HG03280 (cell line): ENCODE results near the gene PRPF31.
"Not testable (repeated sequence)": the region's sequence is repeated elsewhere in the genome, so short reads cannot be mapped to it uniquely, and the experiment has no call there.

Source experiments
- ATAC-seq: cut with Tn5 transposase; IDR thresholded peaks from one replicate; pipeline ENCODE4 v1.9.1; 2021; ENCODE audit warnings: mild to moderate bottlenecking, moderate library complexity; ENCODE audit not compliant: unreplicated experiment

Gene PRPF31, protein sequence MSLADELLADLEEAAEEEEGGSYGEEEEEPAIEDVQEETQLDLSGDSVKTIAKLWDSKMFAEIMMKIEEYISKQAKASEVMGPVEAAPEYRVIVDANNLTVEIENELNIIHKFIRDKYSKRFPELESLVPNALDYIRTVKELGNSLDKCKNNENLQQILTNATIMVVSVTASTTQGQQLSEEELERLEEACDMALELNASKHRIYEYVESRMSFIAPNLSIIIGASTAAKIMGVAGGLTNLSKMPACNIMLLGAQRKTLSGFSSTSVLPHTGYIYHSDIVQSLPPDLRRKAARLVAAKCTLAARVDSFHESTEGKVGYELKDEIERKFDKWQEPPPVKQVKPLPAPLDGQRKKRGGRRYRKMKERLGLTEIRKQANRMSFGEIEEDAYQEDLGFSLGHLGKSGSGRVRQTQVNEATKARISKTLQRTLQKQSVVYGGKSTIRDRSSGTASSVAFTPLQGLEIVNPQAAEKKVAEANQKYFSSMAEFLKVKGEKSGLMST

DNA sequence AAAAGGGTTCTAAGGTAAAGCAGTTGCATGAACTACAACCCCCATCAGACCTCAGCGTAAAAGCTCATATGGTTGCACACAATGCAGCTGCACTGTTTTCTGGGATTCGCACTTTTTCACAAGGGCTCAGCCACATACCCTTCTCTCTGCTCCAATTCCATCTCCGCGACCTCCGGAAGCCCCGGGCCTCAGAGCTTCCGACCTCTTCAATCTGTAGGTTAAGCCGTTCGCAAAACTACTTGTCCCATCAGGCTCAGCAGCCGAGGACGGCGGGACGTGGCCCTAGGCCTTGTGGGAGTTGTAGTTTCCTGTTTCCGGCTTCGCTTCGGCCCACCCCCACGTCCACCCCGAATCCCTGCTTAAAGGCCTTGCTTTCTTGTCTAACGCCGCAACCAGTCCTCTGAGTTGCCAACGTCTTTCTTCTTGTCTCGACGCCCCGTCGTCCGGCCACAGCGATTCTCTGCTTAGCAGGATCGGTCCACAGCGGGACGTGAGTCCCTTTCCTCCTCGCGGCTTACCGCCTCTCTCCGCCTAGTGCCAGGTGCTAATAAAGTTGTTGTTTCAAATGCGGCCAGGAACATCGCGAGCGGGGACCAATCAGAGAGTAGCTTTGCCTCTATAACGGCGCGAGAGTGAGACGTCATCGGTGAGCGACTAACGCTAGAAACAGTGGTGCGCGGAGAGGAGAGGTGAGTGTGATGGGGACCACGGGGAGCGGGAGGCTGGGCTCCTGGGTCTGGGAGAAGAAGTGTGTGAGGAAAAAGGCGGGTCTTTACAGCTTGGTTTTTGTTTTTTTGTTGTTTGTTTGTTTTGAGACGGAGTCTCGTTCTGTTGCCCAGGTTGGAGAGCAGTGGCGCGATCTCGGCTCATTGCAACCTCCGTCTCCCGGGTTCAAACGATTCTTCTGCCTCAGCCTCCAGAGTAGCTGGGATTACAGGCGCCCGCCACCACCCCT, at the start of gene PRPF31, which contains the start of gene TFPT:
Gene PRPF31 (plus strand): TSS at position 646 of the 955 bp plus-strand sequence. CDS start 2,525 bp downstream, outside the sequence.
Gene TFPT (minus strand): TSS at position 549 of the 955 bp plus-strand sequence. CDS start 388 bp downstream, at position 161.
- ATAC-seq, result peak; percentile 88

DNA sequence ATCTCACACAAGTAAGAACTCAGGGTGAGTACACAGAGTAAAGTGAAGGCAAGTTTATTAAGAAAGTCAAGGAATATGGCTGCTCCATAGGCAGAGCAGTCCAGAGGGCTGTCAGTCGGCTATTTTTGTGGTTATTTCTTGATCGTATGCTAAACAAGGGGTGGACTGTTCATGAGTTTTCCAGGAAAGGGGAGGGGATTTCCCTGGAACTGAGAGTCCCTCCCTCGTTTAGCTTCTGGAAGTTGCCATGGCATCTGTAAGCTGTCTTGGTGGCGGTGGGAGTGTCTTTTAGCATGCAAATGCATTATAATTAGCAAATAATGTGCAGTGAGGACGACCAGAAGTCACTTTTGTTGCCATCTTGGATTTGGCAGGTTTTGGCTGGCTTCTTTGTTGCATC, 46.1 kb upstream of the PRPF31 start:
- ATAC-seq, result no peak

DNA sequence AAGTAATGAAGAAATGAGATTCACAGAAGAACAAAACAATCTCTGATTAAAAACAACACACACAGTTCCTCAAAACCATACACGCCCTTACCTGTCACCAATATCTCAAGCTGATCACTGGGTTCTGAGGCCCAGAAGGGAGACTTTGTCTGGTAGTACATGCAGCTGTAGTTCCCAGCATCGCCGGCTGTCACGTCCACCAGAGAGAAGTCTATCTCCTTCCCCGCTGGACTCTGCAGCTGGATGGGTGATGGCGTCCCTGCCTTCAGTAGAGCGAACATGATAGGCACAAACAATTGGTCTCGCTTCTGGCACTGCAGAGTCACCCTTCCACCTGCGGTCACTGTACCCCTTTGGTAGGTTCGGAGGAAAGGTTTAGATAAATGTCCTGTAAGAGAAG, 41.7 kb upstream of the PRPF31 start:
- ATAC-seq, result no peak

DNA sequence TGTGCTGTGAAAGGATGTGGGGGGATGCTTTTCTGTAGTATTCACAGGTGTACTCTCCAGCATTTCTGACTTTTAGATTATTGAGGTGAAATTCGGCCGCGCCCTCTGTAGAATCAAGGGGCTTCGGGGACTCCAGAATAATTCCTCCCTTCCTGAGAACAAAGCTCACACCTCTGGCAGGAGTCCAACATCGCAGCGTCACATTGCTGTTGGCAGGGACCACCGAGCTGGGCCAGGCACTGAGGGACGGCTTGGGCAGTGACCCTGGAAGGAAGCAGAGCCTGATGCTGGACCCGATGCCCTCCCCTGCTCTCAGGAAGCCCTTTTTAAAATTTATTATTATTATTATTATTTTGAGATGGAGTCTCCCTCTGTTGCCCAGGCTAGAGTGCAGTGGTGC, 40.7 kb upstream of the PRPF31 start:
- no peak for ATAC-seq

DNA sequence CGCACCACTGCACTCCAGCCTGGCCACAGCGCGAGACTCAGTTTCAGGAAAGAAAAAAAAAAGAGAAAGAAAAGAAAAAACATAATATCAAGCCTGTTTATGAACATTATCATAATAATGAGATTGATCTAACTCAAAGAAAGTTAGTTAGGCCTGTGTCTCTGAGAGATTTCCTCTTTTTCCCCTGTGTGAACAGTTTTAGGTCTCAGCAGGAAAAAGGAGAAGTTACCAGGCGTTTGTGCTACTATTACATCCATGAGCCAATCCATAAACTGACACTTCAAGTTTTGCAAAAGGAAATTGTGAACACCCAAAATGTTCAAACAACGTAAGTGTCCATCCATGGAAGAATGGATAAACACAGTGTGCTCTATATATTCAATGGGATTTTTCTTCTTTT, 38.2 kb upstream of the PRPF31 start:
- no peak for ATAC-seq

DNA sequence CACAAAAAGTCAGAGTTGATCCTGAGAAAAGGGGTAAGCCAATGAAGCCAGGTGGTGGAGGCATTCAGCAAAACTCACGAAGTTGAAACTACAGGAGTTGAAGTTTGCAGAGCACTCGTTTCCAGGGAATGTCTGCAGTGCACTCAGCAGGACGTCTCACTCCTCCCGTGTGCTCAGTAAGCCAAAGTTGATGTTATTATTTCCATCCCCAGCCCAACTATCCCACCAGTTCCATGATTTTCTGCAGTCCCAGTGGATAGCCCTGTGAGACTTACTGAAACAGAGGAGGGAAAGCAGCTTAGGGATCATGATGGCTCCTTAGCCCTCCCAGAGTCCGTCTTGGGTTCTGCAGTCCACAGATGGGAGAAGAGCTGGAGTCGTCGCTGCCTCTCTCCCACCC, 34.5 kb upstream of the PRPF31 start, which contains the start of gene TARM1:
Gene TARM1 (minus strand): TSS at position 334 of the 400 bp plus-strand sequence. CDS start 25 bp downstream, at position 309.
- no peak for ATAC-seq

DNA sequence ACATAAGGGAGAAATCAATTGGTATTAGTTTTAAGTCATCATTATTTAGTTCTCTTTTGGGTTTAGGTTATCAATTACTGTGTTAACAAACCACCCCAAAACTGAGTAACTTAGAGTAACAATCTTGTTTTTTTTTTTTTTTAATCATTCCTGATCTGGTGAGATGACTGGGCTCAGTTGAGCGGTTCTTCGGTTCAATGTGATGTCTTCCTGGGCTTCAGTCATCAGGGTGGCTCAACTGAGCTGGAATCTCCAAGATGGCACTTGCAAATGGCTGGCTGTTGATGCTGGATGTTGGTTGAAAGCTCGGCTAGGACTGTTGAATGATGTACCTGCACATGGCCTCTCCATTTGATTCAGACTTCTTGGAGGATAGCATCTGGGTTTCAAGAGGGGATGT, 31.1 kb upstream of the PRPF31 start:
- ATAC-seq, result no peak

DNA sequence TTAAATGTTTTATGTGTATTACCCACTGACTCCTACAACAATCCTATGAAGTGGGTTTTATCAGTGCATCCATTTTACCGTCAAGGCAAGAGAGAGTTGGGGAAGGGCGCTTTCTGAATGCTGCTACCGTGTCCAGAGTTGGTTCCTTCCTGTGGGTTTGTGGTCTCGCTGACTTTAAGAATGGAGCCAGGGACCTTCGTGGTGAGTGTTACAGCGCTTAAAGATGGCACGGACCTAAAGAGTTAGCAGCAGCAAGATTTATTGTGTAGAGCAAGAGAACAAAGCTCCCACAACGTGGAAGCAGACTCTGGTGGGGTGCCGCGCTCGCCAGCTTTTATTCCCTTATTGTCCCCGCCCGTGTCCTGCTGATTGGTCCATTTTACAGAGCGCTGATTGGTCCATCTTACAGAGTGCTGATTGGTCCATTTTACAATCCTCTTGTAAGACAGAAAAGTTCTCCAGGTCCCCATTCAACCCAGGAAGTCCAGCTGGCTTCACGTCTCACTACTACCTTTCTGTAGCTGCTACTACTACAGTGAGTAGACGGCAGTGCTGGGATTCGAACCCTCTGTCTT, 21.0 kb upstream of the PRPF31 start:
- ATAC-seq, result no peak

DNA sequence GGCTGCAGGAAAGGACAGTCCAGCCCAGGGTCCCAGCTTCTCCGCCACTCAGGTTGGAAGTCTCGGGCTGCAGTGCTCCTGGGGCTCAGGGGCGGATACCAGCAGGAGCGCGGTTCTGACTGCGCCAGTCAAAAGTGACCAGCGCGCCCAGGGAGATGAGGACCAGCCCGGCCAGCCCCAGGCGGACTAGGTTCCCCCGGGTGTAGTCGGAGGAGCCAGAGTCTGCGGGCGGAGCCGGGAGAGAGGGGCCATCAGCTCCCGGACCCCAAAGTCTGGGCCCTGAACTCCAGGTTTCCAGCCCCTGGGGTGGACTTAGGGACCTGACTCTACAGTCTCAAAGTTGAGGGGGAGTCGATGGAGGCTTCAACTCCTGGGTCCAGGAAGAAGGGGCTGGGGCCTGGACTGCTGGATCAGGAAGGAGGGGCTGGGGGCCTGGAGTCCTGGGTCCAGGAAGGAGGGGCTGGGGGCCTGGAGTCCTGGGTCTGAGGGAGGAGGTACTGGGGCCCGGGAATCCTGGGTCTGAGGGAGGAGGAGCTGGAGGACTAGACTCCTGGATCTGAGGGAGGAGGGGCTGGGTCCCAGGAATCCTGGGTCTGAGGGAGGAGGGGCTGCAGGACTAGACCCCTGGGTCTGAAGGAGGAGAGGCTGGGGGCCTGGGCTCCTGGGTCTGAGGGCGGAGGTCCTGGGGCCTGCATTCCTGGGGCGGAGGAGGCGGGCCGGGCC, 20.3 kb upstream of the PRPF31 start:
- ATAC-seq, result no peak

DNA sequence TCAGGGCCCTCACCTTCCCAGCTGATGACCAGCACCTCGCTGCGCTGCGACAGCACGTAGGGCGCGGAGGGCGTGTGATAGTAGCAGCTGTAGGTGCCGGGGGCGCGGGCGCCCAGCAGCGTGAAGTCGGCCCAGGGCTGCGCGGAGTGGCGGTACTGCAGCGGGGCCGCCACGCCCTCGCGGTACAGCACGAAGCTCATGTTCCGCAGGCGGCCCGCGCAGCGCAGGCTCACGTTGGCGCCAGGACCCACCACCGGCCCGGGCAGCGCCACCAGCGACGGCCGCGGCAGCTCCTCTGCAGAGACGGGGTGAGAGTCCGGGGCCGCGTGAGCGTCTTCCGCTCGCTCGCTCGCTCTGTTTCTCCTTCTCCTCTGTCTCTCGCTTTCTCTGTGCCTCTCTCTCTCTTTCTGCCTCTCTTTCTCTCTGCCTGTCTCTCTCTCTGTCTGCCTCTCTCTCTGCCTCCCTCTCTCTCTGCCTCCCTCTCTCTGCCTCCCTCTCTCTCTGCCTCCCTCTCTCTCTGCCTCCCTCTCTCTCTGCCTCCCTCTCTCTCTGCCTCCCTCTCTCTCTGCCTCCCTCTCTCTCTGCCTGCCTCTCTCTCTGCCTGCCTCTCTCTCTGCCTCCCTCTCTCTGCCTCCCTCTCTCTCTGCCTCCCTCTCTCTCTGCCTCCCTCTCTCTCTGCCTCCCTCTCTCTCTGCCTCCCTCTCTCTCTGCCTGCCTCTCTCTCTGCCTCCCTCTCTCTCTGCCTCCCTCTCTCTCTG, 19.5 kb upstream of the PRPF31 start:
- ATAC-seq, result peak; percentile 53

DNA sequence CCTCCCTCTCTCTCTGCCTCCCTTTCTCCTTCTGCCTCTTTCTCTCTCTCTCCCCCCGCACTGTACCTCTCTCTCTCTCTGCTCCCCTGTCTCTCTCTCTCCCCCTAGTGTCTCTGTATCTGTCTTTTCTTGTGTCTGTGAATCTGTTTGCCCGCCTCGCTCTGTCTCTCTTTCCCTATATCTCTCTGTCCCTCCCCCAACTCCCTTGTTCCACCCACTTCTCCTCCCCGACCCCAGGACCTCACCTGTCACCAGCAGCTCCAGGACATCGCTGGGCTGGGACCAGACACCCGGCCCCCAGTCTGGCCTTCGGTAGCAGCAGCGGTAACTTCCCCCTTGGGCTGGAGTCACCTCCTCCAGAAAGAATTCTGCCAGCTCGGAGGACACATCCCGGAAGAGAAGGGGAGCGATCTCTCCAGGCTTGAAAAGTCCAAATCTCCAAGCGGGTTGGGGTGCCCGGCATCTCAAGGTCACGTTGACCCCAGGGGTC, 18.9 kb upstream of the PRPF31 start:
- ATAC-seq, result no peak

DNA sequence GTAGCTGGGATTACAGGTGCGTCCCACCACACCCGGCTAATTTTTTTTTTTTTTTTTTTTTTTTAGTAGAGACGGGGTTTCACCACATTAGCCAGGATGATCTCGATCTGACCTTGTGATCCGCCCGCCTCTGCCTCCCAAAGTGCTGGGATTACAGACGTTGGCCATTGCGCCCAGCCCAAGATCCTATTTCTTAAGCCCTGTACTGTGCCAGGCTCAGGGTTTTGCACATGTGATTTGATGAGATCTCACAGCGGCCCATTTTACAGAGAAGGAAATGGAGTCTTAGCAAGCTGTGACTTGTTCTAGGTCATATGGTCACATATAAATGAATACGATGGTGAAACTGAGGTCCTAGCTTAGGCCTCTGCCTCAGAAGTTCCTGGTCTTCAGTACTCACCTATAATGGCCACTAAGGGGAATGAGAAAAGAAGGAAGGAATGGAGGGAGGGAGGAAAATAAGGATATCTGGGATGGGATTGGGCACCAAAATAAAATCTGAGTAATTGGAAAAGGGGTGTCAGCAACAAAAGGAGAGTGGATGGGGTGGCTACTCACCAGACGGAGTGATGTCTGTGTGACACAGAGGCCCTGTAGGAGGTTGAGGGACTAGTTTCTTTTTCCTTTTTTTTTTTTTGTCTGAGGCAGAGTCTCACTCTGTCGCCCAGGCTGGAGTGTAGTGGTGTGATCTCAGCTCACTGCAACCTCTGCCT, 16.2 kb upstream of the PRPF31 start:
- no peak for ATAC-seq

DNA sequence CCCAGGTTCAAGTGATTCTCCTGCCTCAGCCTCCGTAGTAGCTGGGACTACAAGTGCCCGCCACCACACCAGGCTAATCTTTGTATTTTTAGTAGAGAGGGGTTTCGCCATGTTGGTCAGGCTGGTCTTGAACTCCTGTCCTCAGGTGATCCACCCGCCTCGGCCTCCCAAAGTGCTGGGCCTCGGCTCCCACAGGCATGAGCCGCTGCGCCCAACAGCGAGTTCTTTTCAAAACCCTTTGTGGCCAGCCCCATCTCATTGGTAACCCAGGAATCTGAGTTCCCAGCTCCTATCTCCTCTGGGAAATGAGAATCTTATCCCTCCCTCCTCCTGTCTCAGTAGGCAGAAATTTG, 15.7 kb upstream of the PRPF31 start:
- ATAC-seq, result not testable (repeated sequence)

DNA sequence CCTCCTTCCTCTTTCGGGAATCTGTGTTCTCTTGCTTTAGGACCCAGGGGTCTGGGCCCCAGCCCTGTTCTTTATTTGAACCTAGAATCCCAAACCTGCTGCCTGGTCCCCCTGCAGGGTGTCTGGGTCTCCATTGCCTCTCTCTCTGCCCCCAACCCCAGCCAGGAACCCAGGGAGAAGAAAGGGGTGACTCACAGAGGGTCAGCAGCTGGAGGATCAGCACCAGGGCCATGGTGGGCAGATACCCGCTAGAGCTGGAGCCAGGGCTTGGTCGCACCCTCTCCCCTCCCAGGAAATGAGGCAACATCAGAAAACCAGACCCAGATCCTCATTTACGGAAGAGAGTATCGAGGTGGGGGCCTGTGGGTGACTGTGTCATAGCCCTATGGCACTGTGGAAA, 15.0 kb upstream of the PRPF31 start, which contains the start of gene OSCAR:
Gene OSCAR (minus strand): TSS at position 243 of the 400 bp plus-strand sequence. CDS start 11 bp downstream, at position 232.
- ATAC-seq, result no peak

DNA sequence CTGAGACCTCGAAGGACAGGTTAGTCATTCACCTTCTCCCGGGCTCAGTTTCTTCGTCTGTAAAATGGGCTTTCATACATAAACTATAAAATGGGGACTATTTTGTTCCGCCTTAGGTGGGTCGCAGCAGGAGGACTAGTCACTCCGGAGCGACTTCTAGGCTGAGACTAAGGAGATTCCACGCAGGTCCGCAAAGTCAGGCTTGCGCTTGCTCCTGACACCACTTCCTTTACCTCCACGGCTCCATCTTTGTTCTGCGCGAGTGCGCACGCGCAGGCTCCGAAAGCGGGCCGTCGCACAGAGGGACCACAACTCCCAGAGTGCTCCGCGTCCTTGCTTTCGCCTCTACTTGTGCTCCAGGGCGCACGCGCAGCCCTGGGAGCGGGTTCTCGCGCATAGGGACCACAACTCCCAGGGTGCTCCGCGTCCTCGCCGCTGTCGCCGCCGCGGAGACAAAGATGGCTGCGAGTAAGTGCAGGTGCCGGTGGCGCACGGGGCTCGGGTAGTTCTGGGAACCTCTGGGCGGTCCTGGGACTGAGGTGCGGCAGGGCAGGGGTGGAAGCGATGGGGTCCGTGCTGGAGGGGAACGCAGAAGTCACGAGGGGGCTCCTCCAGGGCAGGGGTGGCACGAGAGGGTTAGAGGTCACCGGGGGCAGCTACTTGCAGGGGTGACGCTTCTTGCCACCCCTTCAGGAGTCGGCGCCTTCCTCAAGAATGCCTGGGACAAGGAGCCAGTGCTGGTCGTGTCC, 13.0 kb upstream of the PRPF31 start, which contains the start of gene NDUFA3:
Gene NDUFA3 (plus strand): TSS at position 435 of the 749 bp plus-strand sequence. CDS start 24 bp downstream, at position 459.
- ATAC-seq, result peak; percentile 98

DNA sequence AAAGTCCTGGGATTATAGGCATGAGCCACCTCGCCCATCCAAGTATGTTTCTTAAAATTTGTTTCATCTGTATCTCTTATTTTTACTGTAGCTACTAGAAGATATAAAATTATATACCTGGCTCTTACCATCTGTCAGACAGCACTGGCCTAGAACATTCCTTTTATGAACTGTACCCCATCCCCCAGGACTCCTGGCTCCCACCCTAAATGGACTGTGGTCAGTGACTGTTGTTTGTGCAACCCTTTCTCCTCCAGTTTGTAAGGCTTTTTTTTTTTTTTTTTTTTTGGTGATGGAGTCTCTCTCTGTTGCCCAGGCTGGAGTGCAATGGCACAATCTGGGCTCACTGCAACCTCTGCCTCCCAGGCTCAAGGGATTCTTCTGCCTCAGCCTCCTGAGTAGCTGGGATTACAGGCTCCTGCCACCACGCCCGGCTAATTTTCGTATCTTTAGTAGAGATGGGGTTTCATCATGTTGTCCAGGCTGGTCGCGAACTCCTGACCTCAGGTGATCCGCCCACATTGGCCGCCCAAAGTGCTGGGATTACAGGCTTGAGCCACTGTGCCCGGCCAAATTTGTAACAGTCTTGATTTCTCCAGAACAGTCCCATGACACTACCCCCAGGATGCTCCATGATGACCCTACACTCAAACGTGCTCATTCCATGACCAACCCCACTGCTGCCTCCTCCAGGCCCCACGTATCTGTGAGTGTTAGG, 10.4 kb upstream of the PRPF31 start:
- no peak for ATAC-seq

DNA sequence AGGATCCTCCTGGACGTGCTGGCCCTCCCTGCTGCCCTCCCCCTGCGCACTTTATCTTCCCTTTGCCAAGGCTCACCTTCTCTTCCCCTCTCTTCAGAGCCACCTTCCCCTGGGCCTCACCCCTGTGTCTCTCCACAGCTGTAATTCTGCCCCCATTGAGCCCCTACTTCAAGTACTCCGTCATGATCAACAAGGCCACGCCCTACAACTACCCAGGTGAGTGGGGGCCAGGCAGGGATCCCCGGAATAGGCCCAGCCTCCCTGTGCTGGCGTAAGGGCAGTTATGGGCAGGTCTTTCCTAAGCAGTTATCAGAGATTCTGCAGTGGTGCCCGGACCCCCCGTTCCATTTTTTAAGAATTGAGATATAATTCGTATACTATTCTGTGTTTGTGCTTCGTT, 9.8 kb upstream of the PRPF31 start:
- ATAC-seq, result no peak
